ENCODE measurements around the gene MYH6.

MYH6 gene

GRCh38 chr14:23436327-23437132, 28.5 kb upstream of the MYH6 start:
- no peak for DNase-seq (ENCODE audit: low read depth)
- no peak for TF ChIP-seq CTCF (conservative IDR thresholded peaks at IDR 0.05; ENCODE audit: control insufficient read depth, insufficient read depth, low read depth, low read length)
- no peak overlapping the region for H3K4me3 ChIP-seq (ENCODE audit: control insufficient read depth, low read depth, low read length)

- DNase-seq (ENCODE audit: low read depth): no peak
- no peak for TF ChIP-seq CTCF (conservative IDR thresholded peaks at IDR 0.05; ENCODE audit: control insufficient read depth, insufficient read depth, low read depth, low read length)
- H3K4me3 ChIP-seq (ENCODE audit: control insufficient read depth, low read depth, low read length): no peak within 1 kb of the TSS
These were observed 27.7 kb upstream of the MYH6 start, which contains the start of gene MYH7 for GRCh38 chr14:23435543-23436326. Gene MYH7, minus strand, starts transcription at chr14:23435660. Its CDS starts 1,928 bp downstream, at chr14:23433732.

DNA sequence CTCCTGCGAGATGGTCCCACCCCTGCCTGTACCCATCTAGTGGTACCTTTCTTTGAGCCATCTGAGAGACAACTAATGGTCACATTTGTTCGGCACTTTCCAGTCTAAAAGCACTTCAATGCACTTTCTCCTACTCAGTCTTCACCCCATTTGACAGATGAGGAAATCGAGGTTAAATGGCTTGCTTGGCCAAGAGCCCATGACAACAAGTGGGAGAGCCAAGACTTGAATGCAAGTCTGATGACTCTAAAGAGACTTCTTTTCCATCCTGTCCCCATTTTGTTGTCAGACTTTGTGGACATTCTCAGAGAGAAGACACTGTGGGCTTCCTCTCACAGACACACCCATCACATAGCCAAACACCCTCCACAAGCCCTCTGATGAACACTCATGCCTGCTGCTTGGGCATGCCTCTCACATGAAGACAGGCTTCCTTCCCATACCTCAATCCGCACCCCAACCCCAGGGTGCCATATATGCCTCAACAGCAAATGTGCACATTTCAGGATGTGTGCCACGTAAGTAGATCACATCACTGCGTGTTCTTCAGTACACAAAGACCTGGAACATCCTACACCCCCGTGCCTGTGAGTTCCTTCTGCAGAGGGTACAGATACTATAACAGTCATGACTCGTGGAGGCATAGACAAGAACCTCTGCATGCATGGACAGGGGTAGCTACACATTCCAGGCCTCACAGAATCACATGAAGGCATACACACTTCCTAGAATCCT, 26.6 kb upstream of the MYH6 start:
- no peak for TF ChIP-seq CTCF (conservative IDR thresholded peaks at IDR 0.05; ENCODE audit: control insufficient read depth, insufficient read depth, low read depth, low read length)
- no peak for DNase-seq (ENCODE audit: low read depth)

DNA sequence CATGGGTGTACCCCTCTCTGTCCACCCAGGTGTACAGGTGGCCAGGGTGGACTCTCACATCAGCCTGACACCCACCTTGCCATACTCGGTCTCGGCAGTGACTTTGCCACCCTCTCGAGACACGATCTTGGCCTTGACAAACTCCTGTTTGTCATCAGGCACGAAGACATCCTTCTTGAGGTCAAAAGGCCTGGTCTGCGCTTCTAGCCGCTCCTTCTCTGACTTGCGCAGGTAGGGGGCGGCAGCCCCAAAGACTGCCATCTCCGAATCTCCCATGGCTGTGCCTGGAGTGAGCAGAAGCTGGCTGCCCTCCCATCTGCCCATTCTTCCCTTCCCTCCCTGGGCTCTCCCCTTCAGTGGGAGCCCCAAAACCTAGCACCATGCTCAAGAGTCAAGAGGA, 25.4 kb upstream of the MYH6 start:
- no peak for DNase-seq (ENCODE audit: low read depth)
- H3K4me3 ChIP-seq (ENCODE audit: control insufficient read depth, low read depth, low read length): no peak overlapping the region
- TF ChIP-seq CTCF (conservative IDR thresholded peaks at IDR 0.05; ENCODE audit: control insufficient read depth, insufficient read depth, low read depth, low read length): no peak

More for the DNA sequence above, 26.6 kb upstream of the MYH6 start:
- no peak overlapping the region for H3K4me3 ChIP-seq (ENCODE audit: control insufficient read depth, low read depth, low read length)

DNA sequence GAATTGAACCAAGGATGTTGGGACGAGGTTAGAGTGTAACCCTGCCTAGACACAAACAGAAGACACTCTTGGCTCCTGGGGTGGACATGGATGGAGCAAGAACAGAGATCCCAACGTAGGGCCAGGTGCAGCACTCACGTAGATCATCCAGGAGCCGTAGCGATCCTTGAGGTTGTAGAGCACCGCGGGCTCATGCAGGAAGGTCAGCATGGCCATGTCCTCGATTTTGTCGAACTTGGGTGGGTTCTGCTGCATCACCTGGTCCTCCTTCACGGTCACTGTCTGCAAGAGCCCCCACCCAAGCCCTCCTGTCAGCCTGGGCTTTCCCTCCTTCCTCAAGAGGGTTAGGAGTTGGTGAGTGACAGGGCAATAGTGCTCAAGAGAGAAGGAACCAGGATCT, 24.9 kb upstream of the MYH6 start:
- no peak overlapping the region for H3K4me3 ChIP-seq (ENCODE audit: control insufficient read depth, low read depth, low read length)
- no peak for DNase-seq (ENCODE audit: low read depth)
- no peak for TF ChIP-seq CTCF (conservative IDR thresholded peaks at IDR 0.05; ENCODE audit: control insufficient read depth, insufficient read depth, low read depth, low read length)

GRCh38 chr14:23432102-23432925, 24.2 kb upstream of the MYH6 start:
- no peak overlapping the region for H3K4me3 ChIP-seq (ENCODE audit: control insufficient read depth, low read depth, low read length)
- TF ChIP-seq CTCF (conservative IDR thresholded peaks at IDR 0.05; ENCODE audit: control insufficient read depth, insufficient read depth, low read depth, low read length): no peak
- DNase-seq (ENCODE audit: low read depth): no peak

Measured in fibroblast of mammary gland (primary cell).